OCI-LY1 (cell line): ENCODE data around the gene CHST11.

ENCODE experiments used
- H2AFZ ChIP-seq: fragments of 200-600 bp; sonication (generic), shearing (Covaris generic); 2 replicates; pipeline ENCODE4 v1.6.0; 2014; ENCODE audit warnings: antibody characterized with exemption, mild to moderate bottlenecking, low read length
- H3F3A ChIP-seq: fragments of 200-600 bp; sonication (generic), shearing (Covaris generic); 2 replicates; pipeline ENCODE4 v1.6.0; 2014; ENCODE audit warnings: mild to moderate bottlenecking, antibody characterized with exemption, low read length, moderate library complexity; ENCODE audit not compliant: insufficient read depth
- H3K27ac ChIP-seq: fragments of 200-600 bp; sonication (generic); 2 replicates; pipeline ENCODE4 v1.5.1; 2014; ENCODE audit warnings: low read length, mixed run types, mild to moderate bottlenecking, low read depth; ENCODE audit not compliant: poor library complexity, severe bottlenecking
- H3K27me3 ChIP-seq: fragments of 200-600 bp; sonication (generic); 2 replicates; pipeline ENCODE4 v1.6.0; 2014; ENCODE audit warnings: antibody characterized with exemption, mild to moderate bottlenecking, low read length, moderate library complexity; ENCODE audit not compliant: insufficient read depth
- H3K36me3 ChIP-seq: fragments of 200-600 bp; sonication (generic); 2 replicates; pipeline ENCODE4 v1.6.1; 2014; ENCODE audit warnings: mild to moderate bottlenecking, antibody characterized with exemption, low read length, moderate library complexity, mixed read lengths; ENCODE audit not compliant: insufficient read depth
- H3K4me1 ChIP-seq: fragments of 200-600 bp; sonication (generic); 2 replicates; pipeline ENCODE4 v1.5.1; 2014; ENCODE audit warnings: mild to moderate bottlenecking, low read length, moderate library complexity; ENCODE audit not compliant: insufficient read depth, severe bottlenecking
- H3K4me2 ChIP-seq: fragments of 200-600 bp; sonication (generic), shearing (Covaris generic); 2 replicates; pipeline ENCODE4 v1.6.1; 2014; ENCODE audit warnings: low read length
- H3K4me3 ChIP-seq: fragments of 200-600 bp; sonication (generic); 2 replicates; pipeline ENCODE4 v1.5.1; 2014; ENCODE audit warnings: low read length, low read depth, mild to moderate bottlenecking, mixed read lengths; ENCODE audit not compliant: poor library complexity, severe bottlenecking
- H3K79me2 ChIP-seq: fragments of 200-600 bp; shearing (Covaris generic); 2 replicates; pipeline ENCODE4 v1.6.1; 2016; ENCODE audit warnings: mixed run types, low read length, mixed read lengths; ENCODE audit not compliant: insufficient read depth
- H3K9ac ChIP-seq: fragments of 200-600 bp; sonication (generic), shearing (Covaris generic); 2 replicates; pipeline ENCODE4 v1.6.1; 2014; ENCODE audit warnings: mild to moderate bottlenecking, low read length, mixed read lengths
- H3K9me2 ChIP-seq: fragments of 200-600 bp; sonication (generic), shearing (Covaris generic); 2 replicates; pipeline ENCODE4 v1.6.1; 2014; ENCODE audit warnings: low read depth, mild to moderate bottlenecking, low read length, mixed read lengths
- H3K9me3 ChIP-seq: fragments of 200-600 bp; shearing (Covaris generic); 2 replicates; pipeline ENCODE4 v1.6.1; 2014; ENCODE audit warnings: low read length, mixed read lengths
- H4K20me1 ChIP-seq: fragments of 200-600 bp; sonication (generic), shearing (Covaris generic); 2 replicates; pipeline ENCODE4 v1.6.0; 2016; ENCODE audit warnings: mild to moderate bottlenecking, low read length; ENCODE audit not compliant: insufficient read depth
- CTCF ChIP-seq: fragments of 200-600 bp; sonication (generic), shearing (Covaris generic); IDR thresholded peaks from 2 replicates; pipeline ENCODE4 v1.5.1; 2017; ENCODE audit warnings: mild to moderate bottlenecking, antibody characterized with exemption, low read length, moderate library complexity, mixed read lengths
- EZH2 ChIP-seq: fragments of 200-600 bp; sonication (generic), shearing (Covaris generic); IDR thresholded peaks from 2 replicates; pipeline ENCODE4 v1.8.0; 2017; ENCODE audit warnings: borderline replicate concordance, mixed run types, mild to moderate bottlenecking, antibody characterized with exemption, low read length, moderate library complexity, mixed read lengths

The CHST11 gene

GRCh38 chr12:104722601-104723534 lies 266.1 kb downstream of the CHST11 start:
- Histone ChIP-seq H3K9me3 (no peaks in the 10 kb centered on the region), H3K27ac (peak overlapping the region; percentile 98), H3K27me3 (no peaks in the 10 kb centered on the region), H3K4me3 (no peak overlapping the region), H3K4me2 (peak overlapping the region; percentile 79), H3F3A (no peaks in the 10 kb centered on the region), H3K79me2 (no peaks in the 10 kb centered on the region), H3K9ac (peak overlapping the region; percentile 82; the same call in 1 of the 2 replicates), H4K20me1 (no peaks in the 10 kb centered on the region), H2AFZ (no peak overlapping the region), H3K4me1 (peaks cover 64% of the 10 kb centered on the region), H3K9me2 (no peaks in the 10 kb centered on the region), H3K36me3 (no peaks in the 10 kb centered on the region)
- TF ChIP-seq CTCF = no peak
- no peak for TF ChIP-seq EZH2

- peaks cover 64% of the 10 kb centered on the region for H3K4me1 ChIP-seq
- H3K36me3 ChIP-seq = no peaks in the 10 kb centered on the region
Observed at GRCh38 chr12:104723895-104724294, 267.1 kb downstream of the CHST11 start.

GRCh38 chr12:104724992-104725585 lies 268.3 kb downstream of the CHST11 start:
- H3K79me2 ChIP-seq = no peaks in the 10 kb centered on the region
- H3K9me3 ChIP-seq = no peaks in the 10 kb centered on the region
- H3K27ac ChIP-seq = peak overlapping the region; percentile 98
- H3K9me2 ChIP-seq = no peaks in the 10 kb centered on the region
- TF ChIP-seq CTCF (no peak), EZH2 (no peak)
- no peak overlapping the region for H3K4me2 ChIP-seq
- H4K20me1 ChIP-seq = no peaks in the 10 kb centered on the region
- peaks cover 52% of the 10 kb centered on the region for H3K4me1 ChIP-seq
- H3K9ac ChIP-seq = no peak overlapping the region
- no peaks in the 10 kb centered on the region for H3K36me3 ChIP-seq
- no peaks in the 10 kb centered on the region for H3F3A ChIP-seq
- no peaks in the 10 kb centered on the region for H3K27me3 ChIP-seq
- H2AFZ ChIP-seq = no peak overlapping the region
- no peak overlapping the region for H3K4me3 ChIP-seq

More at GRCh38 chr12:104723895-104724294, 267.1 kb downstream of the CHST11 start:
- peak overlapping the region; percentile 98 for H3K27ac ChIP-seq
- H3F3A ChIP-seq = no peaks in the 10 kb centered on the region
- H3K9me3 ChIP-seq = no peaks in the 10 kb centered on the region
- H3K9ac ChIP-seq = no peak overlapping the region
- TF ChIP-seq CTCF = no peak
- TF ChIP-seq EZH2 = no peak
- H3K27me3 ChIP-seq = no peaks in the 10 kb centered on the region
- H2AFZ ChIP-seq = no peak overlapping the region
- no peaks in the 10 kb centered on the region for H3K9me2 ChIP-seq
- no peaks in the 10 kb centered on the region for H4K20me1 ChIP-seq
- peak overlapping the region; percentile 79; the same call in 1 of the 2 replicates for H3K4me2 ChIP-seq
- H3K4me3 ChIP-seq = no peak overlapping the region
- H3K79me2 ChIP-seq = no peaks in the 10 kb centered on the region
